Astrocyte of the spinal cord (primary cell): ENCODE results near the gene CHDH.

Experiments used
- DNase-seq: peaks from one replicate; pipeline ENCODE4 v3.0.0; 2011; ENCODE audit warnings: low read depth, low spot score
- H3K4me3 ChIP-seq: 2 replicates; pipeline ENCODE4 v1.5.1; 2011; ENCODE audit warnings: low read depth, mild to moderate bottlenecking, low read length, moderate library complexity
- CTCF ChIP-seq: IDR thresholded peaks from 2 replicates; pipeline ENCODE4 v1.5.1; 2012; ENCODE audit warnings: low read depth, mild to moderate bottlenecking, low read length, inconsistent platforms
- in situ Hi-C: cut with HindIII; loops from 2 replicates; pipeline ENCODE4 v1.10.0; 2017; ENCODE audit warnings: low sequenced_read_pairs

CHDH gene

GRCh38 chr3:53802256-53802880 lies 43.9 kb downstream of the CHDH start:
- H3K4me3 ChIP-seq, result no peak overlapping the region
- no peak for DNase-seq
- in situ Hi-C loops, result no loop called here
- no peak for TF ChIP-seq CTCF

- no peak overlapping the region for H3K4me3 ChIP-seq
- no peak for TF ChIP-seq CTCF
- in situ Hi-C loops, result no loop called here
- DNase-seq, result no peak
Observed at GRCh38 chr3:53801319-53801718, 44.9 kb downstream of the CHDH start.

- DNase-seq, result no peak
- no peak overlapping the region for H3K4me3 ChIP-seq
- no peak for TF ChIP-seq CTCF
- in situ Hi-C loops, result no loop called here
Observed at GRCh38 chr3:53800041-53800906, 45.9 kb downstream of the CHDH start.

GRCh38 chr3:53799338-53799865 lies 46.8 kb downstream of the CHDH start:
- in situ Hi-C loops, result no loop called here
- no peak for TF ChIP-seq CTCF
- DNase-seq, result no peak
- H3K4me3 ChIP-seq, result no peak overlapping the region

GRCh38 chr3:53798144-53798543 lies 48.1 kb downstream of the CHDH start:
- in situ Hi-C loops, result no loop called here
- H3K4me3 ChIP-seq, result no peak overlapping the region
- TF ChIP-seq CTCF, result no peak
- no peak for DNase-seq

- no peak for DNase-seq
- in situ Hi-C loops, result no loop called here
- no peak for TF ChIP-seq CTCF
- H3K4me3 ChIP-seq, result no peak overlapping the region
Observed at GRCh38 chr3:53795789-53796560, 50.2 kb downstream of the CHDH start.
